ENCODE data around the gene DSCAML1. TPM values are rescaled to one million over a fixed set of nuclear protein-coding genes. Genes with fewer than 3 reads are reported as not detected.

Gene DSCAML1
- total RNA-seq, 2 experiments from 2014 or later = not detected

- Histone ChIP-seq H3K4me1 (ENCODE audit: insufficient read depth, low read length, poor library complexity, severe bottlenecking) (no peaks in the 10 kb centered on the region), H3K9me3 (ENCODE audit: low read length) (no peaks in the 10 kb centered on the region), H3K27ac (ENCODE audit: low read depth, low read length, poor library complexity, severe bottlenecking) (no peak overlapping the region), H3K4me2 (ENCODE audit: low read length) (no peak overlapping the region), H3K9me2 (ENCODE audit: insufficient read depth, low read length) (no peaks in the 10 kb centered on the region), H4K20me1 (ENCODE audit: insufficient read depth, low read length) (no peaks in the 10 kb centered on the region), H3K4me3 (ENCODE audit: low read depth, low read length, poor library complexity, severe bottlenecking) (no peak overlapping the region), H3K36me3 (ENCODE audit: insufficient read depth, low read length) (no peaks in the 10 kb centered on the region), H3K79me2 (ENCODE audit: insufficient read depth, low read depth, low read length) (no peaks in the 10 kb centered on the region), H2AFZ (ENCODE audit: low read length) (no peak overlapping the region)
- TF ChIP-seq EZH2phosphoT487 (IDR thresholded peaks at IDR 0.05; ENCODE audit: borderline replicate concordance, low read depth, low read length) = no peak
- no peak for TF ChIP-seq CTCF (conservative IDR thresholded peaks at IDR 0.05; ENCODE audit: low read length)
- BruUV-seq (replicated peaks) = no TSS peak
- ChIA-PET CTCF (ENCODE audit: unreplicated experiment) (no interaction called here), POLR2A (no interaction called here)
- DNase-seq (ENCODE audit: low spot score) = no peak
- intact Hi-C loops (cut with micrococcal nuclease; ENCODE audit: unreplicated experiment) = no loop called here
These were observed 3.4 kb downstream of the DSCAML1 start for GRCh38 chr11:117793583-117793982.

GRCh38 chr11:117792992-117793391 is 4.0 kb downstream of the DSCAML1 start:
- no peak overlapping the region for H3K4me3 ChIP-seq (ENCODE audit: low read depth, low read length, poor library complexity, severe bottlenecking)
- no peak overlapping the region for H3K27ac ChIP-seq (ENCODE audit: low read depth, low read length, poor library complexity, severe bottlenecking)
- no peaks in the 10 kb centered on the region for H3K4me1 ChIP-seq (ENCODE audit: insufficient read depth, low read length, poor library complexity, severe bottlenecking)
- H3K9me2 ChIP-seq (ENCODE audit: insufficient read depth, low read length) = no peaks in the 10 kb centered on the region
- intact Hi-C loops (cut with micrococcal nuclease; ENCODE audit: unreplicated experiment) = no loop called here
- no peak for TF ChIP-seq CTCF (conservative IDR thresholded peaks at IDR 0.05; ENCODE audit: low read length)
- no peak for TF ChIP-seq EZH2phosphoT487 (IDR thresholded peaks at IDR 0.05; ENCODE audit: borderline replicate concordance, low read depth, low read length)
- H3K9me3 ChIP-seq (ENCODE audit: low read length) = no peaks in the 10 kb centered on the region
- H3K79me2 ChIP-seq (ENCODE audit: insufficient read depth, low read depth, low read length) = no peaks in the 10 kb centered on the region
- CTCF ChIA-PET (ENCODE audit: unreplicated experiment) = no interaction called here
- DNase-seq (ENCODE audit: low spot score) = no peak
- H3K4me2 ChIP-seq (ENCODE audit: low read length) = no peak overlapping the region
- no peak overlapping the region for H2AFZ ChIP-seq (ENCODE audit: low read length)
- H4K20me1 ChIP-seq (ENCODE audit: insufficient read depth, low read length) = no peaks in the 10 kb centered on the region
- no TSS peak for BruUV-seq (replicated peaks)
- no peaks in the 10 kb centered on the region for H3K36me3 ChIP-seq (ENCODE audit: insufficient read depth, low read length)
- POLR2A ChIA-PET = no interaction called here

GRCh38 chr11:117792241-117792640 is 4.8 kb downstream of the DSCAML1 start:
- Histone ChIP-seq H3K36me3 (ENCODE audit: insufficient read depth, low read length) (no peaks in the 10 kb centered on the region), H3K4me2 (ENCODE audit: low read length) (no peak overlapping the region), H3K79me2 (ENCODE audit: insufficient read depth, low read depth, low read length) (no peaks in the 10 kb centered on the region), H3K4me3 (ENCODE audit: low read depth, low read length, poor library complexity, severe bottlenecking) (no peak overlapping the region), H2AFZ (ENCODE audit: low read length) (no peak overlapping the region), H3K9me3 (ENCODE audit: low read length) (no peaks in the 10 kb centered on the region), H3K27ac (ENCODE audit: low read depth, low read length, poor library complexity, severe bottlenecking) (no peak overlapping the region), H4K20me1 (ENCODE audit: insufficient read depth, low read length) (no peaks in the 10 kb centered on the region), H3K4me1 (ENCODE audit: insufficient read depth, low read length, poor library complexity, severe bottlenecking) (no peaks in the 10 kb centered on the region), H3K9me2 (ENCODE audit: insufficient read depth, low read length) (no peaks in the 10 kb centered on the region)
- intact Hi-C loops (cut with micrococcal nuclease; ENCODE audit: unreplicated experiment) = no loop called here
- DNase-seq (ENCODE audit: low spot score) = no peak
- TF ChIP-seq CTCF (conservative IDR thresholded peaks at IDR 0.05; ENCODE audit: low read length) = no peak
- no peak for TF ChIP-seq EZH2phosphoT487 (IDR thresholded peaks at IDR 0.05; ENCODE audit: borderline replicate concordance, low read depth, low read length)
- CTCF ChIA-PET (ENCODE audit: unreplicated experiment) = no interaction called here
- POLR2A ChIA-PET = interaction anchor here (0.5 kb wide), 1 partner anchor 404 kb away, joined by 5 read pairs; no protein-coding TSS in a partner anchor
- BruUV-seq (replicated peaks) = no TSS peak

Measured in OCI-LY7 (cell line).